Measurements from ENCODE around the gene AURKAIP1. TPM values are rescaled to one million over a fixed set of nuclear protein-coding genes. Genes with fewer than 3 reads are reported as not detected.

The AURKAIP1 gene
- total and polyA plus RNA-seq, 2 experiments from 2014 or later, result 118 to 218 TPM

DNA sequence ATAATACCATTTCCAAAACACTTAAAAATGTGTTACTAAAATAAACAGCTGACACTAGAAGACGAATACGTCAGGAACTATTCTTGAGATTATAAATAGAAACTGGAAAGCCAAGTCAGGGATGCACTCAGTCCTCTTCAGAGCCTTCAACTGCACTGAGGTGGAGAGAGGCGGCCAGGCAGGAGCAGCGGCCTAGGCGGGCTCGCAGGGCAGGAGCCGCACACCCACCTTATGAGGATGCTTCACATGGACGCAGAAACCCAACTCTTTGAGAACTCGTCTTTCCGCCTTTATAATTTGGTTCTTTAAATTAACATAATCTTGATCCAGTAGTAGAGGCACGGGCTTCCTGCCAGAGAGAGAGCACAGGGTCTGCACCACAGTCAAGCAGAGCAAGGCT lies 20.2 kb upstream of the AURKAIP1 start:
- in situ Hi-C loops (cut with MboI), result no loop called here
- H3K4me3 ChIP-seq, result no peak overlapping the region
- no peak overlapping the region for H3K9ac ChIP-seq
- H3K36me3 ChIP-seq (ENCODE audit: low read depth), result peaks cover 60% of the 10 kb centered on the region
- H3K27ac ChIP-seq, result no peak overlapping the region
- WGBS, 2 experiments (ENCODE audit: low coverage in 1 of 2, low lambda C conversion rate in 2 of 2, missing lambda C conversion rate in 2 of 2), result 89% methylated on average over 11 of the region's 11 CpGs
- H4K20me1 ChIP-seq (ENCODE audit: insufficient read depth), result no peaks in the 10 kb centered on the region
- no peak for DNase-seq
- TF ChIP-seq EZH2phosphoT487 (IDR thresholded peaks at IDR 0.05; ENCODE audit: insufficient read depth, low read depth) (no peak), EZH2 (IDR thresholded peaks at IDR 0.05; ENCODE audit: insufficient read depth, poor library complexity, severe bottlenecking) (no peak)
- H3K27me3 ChIP-seq (replicated peaks; ENCODE audit: insufficient read depth), result no peaks in the 10 kb centered on the region
- no peaks in the 10 kb centered on the region for H3K9me2 ChIP-seq (ENCODE audit: insufficient read depth)
- H2AFZ ChIP-seq, result no peak overlapping the region
- no peak overlapping the region for H3K4me2 ChIP-seq (ENCODE audit: unreplicated experiment)
- no peaks in the 10 kb centered on the region for H3K9me3 ChIP-seq (ENCODE audit: low read depth)
- H3F3A ChIP-seq (ENCODE audit: insufficient read depth), result peaks cover 12% of the 10 kb centered on the region; the same call in 1 of the 2 replicates
- peaks cover 98% of the 10 kb centered on the region for H3K79me2 ChIP-seq (ENCODE audit: insufficient read depth)
- peaks cover 4% of the 10 kb centered on the region; the same call in 1 of the 2 replicates for H3K4me1 ChIP-seq (ENCODE audit: insufficient read depth)

DNA sequence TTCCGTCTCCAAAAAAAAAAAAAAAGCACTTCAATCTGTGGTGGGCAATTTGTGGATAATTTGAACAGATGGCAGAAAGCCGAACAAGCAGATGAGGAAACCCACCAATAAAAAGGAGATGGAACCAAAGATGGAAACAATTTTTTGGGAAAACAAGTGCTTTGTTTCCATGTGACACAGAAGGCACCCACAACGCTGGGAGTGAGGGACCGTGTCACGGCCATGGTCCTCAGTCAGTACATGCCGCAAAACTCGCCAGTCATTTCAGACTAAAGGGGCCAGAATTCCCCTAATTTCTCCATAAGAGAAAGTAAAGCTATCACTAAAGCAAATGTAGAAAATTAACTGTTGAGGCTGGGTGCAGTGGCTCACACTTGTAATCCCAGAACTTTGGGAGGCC lies 19.1 kb upstream of the AURKAIP1 start:
- Histone ChIP-seq H3K9me2 (ENCODE audit: insufficient read depth) (no peaks in the 10 kb centered on the region), H3K79me2 (ENCODE audit: insufficient read depth) (peaks cover 100% of the 10 kb centered on the region), H3K27ac (no peak overlapping the region), H4K20me1 (ENCODE audit: insufficient read depth) (no peaks in the 10 kb centered on the region), H3K27me3 (replicated peaks; ENCODE audit: insufficient read depth) (no peaks in the 10 kb centered on the region), H3K9me3 (ENCODE audit: low read depth) (no peaks in the 10 kb centered on the region), H3K4me1 (ENCODE audit: insufficient read depth) (peaks cover 4% of the 10 kb centered on the region; the same call in 1 of the 2 replicates), H2AFZ (no peak overlapping the region), H3K36me3 (ENCODE audit: low read depth) (peaks cover 71% of the 10 kb centered on the region), H3K9ac (no peak overlapping the region), H3K4me2 (ENCODE audit: unreplicated experiment) (no peak overlapping the region), H3K4me3 (no peak overlapping the region), H3F3A (ENCODE audit: insufficient read depth) (peaks cover 12% of the 10 kb centered on the region; the same call in 1 of the 2 replicates)
- TF ChIP-seq EZH2 (IDR thresholded peaks at IDR 0.05; ENCODE audit: insufficient read depth, poor library complexity, severe bottlenecking) (no peak), EZH2phosphoT487 (IDR thresholded peaks at IDR 0.05; ENCODE audit: insufficient read depth, low read depth) (no peak)
- WGBS, 2 experiments (ENCODE audit: low coverage in 1 of 2, low lambda C conversion rate in 2 of 2, missing lambda C conversion rate in 2 of 2), result 98 to 100% methylated on average over 7 of the region's 7 CpGs
- in situ Hi-C loops (cut with MboI), result no loop called here
- no peak for DNase-seq

DNA sequence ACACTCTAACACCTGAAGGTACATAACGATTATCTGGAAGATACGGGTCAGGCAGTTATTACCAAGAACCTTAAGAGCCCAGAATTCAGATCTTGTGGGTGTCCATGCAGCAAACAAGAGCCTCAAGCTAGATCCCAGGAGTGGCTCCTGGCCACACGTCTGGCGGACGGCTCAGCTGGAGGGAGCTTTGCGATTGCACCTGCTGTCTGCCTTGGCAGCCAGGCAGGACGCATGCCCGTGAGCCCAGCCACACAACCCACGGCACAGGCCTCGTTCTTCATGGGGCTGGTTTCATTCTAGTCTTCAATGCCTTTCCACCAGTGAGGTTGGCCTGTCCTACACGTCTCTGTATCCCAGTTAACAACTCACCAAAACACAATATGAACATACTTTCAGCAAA lies 18.4 kb upstream of the AURKAIP1 start:
- 96 to 97% methylated on average over 10 to 11 of the region's 11 CpGs for WGBS, 2 experiments (ENCODE audit: low coverage in 1 of 2, low lambda C conversion rate in 2 of 2, missing lambda C conversion rate in 2 of 2)
- in situ Hi-C loops (cut with MboI), result no loop called here
- no peak overlapping the region for H3K27ac ChIP-seq
- no peaks in the 10 kb centered on the region for H4K20me1 ChIP-seq (ENCODE audit: insufficient read depth)
- TF ChIP-seq EZH2phosphoT487 (IDR thresholded peaks at IDR 0.05; ENCODE audit: insufficient read depth, low read depth), result no peak
- no peak for TF ChIP-seq EZH2 (IDR thresholded peaks at IDR 0.05; ENCODE audit: insufficient read depth, poor library complexity, severe bottlenecking)
- H3K27me3 ChIP-seq (replicated peaks; ENCODE audit: insufficient read depth), result no peaks in the 10 kb centered on the region
- no peak overlapping the region for H3K9ac ChIP-seq
- H3K4me1 ChIP-seq (ENCODE audit: insufficient read depth), result peaks cover 4% of the 10 kb centered on the region; the same call in 1 of the 2 replicates
- H3K4me2 ChIP-seq (ENCODE audit: unreplicated experiment), result no peak overlapping the region
- no peak overlapping the region for H2AFZ ChIP-seq
- DNase-seq, result no peak
- H3K36me3 ChIP-seq (ENCODE audit: low read depth), result peaks cover 71% of the 10 kb centered on the region
- no peak overlapping the region for H3K4me3 ChIP-seq
- H3K9me3 ChIP-seq (ENCODE audit: low read depth), result no peaks in the 10 kb centered on the region
- peaks cover 12% of the 10 kb centered on the region; the same call in 1 of the 2 replicates for H3F3A ChIP-seq (ENCODE audit: insufficient read depth)
- H3K79me2 ChIP-seq (ENCODE audit: insufficient read depth), result peaks cover 95% of the 10 kb centered on the region
- no peaks in the 10 kb centered on the region for H3K9me2 ChIP-seq (ENCODE audit: insufficient read depth)

DNA sequence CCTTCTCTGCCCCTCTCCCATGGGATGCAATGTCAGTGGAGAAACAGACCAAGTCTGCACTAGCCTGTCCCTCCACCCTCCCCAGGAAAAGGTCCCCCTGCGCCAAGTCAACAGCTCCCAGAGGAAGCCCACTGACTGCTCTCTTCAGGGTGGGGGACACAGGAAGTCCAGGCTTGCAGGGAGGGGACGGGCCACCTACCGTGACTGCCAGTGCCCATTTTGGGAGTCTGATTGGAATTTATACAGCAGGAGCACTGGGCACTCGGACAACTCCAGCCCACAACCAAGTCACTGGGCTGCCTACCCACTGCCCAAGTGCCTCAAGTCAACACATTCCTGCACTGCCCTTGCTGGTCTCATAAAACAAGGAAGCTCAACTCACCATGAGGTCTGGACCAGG lies 18.0 kb upstream of the AURKAIP1 start:
- Histone ChIP-seq H3K36me3 (ENCODE audit: low read depth) (peaks cover 71% of the 10 kb centered on the region), H3F3A (ENCODE audit: insufficient read depth) (peaks cover 8% of the 10 kb centered on the region; the same call in 1 of the 2 replicates), H3K27me3 (replicated peaks; ENCODE audit: insufficient read depth) (no peaks in the 10 kb centered on the region), H3K27ac (no peak overlapping the region), H3K4me2 (ENCODE audit: unreplicated experiment) (no peak overlapping the region), H4K20me1 (ENCODE audit: insufficient read depth) (no peaks in the 10 kb centered on the region), H3K4me1 (ENCODE audit: insufficient read depth) (peaks cover 4% of the 10 kb centered on the region; the same call in 1 of the 2 replicates), H3K4me3 (no peak overlapping the region), H3K9me2 (ENCODE audit: insufficient read depth) (no peaks in the 10 kb centered on the region), H3K9me3 (ENCODE audit: low read depth) (no peaks in the 10 kb centered on the region), H3K9ac (no peak overlapping the region), H2AFZ (no peak overlapping the region), H3K79me2 (ENCODE audit: insufficient read depth) (peaks cover 93% of the 10 kb centered on the region)
- TF ChIP-seq EZH2phosphoT487 (IDR thresholded peaks at IDR 0.05; ENCODE audit: insufficient read depth, low read depth), result no peak
- TF ChIP-seq EZH2 (IDR thresholded peaks at IDR 0.05; ENCODE audit: insufficient read depth, poor library complexity, severe bottlenecking), result no peak
- no peak for DNase-seq
- in situ Hi-C loops (cut with MboI), result no loop called here
- 86 to 95% methylated on average over 4 of the region's 4 CpGs for WGBS, 2 experiments (ENCODE audit: low coverage in 1 of 2, low lambda C conversion rate in 2 of 2, missing lambda C conversion rate in 2 of 2)

DNA sequence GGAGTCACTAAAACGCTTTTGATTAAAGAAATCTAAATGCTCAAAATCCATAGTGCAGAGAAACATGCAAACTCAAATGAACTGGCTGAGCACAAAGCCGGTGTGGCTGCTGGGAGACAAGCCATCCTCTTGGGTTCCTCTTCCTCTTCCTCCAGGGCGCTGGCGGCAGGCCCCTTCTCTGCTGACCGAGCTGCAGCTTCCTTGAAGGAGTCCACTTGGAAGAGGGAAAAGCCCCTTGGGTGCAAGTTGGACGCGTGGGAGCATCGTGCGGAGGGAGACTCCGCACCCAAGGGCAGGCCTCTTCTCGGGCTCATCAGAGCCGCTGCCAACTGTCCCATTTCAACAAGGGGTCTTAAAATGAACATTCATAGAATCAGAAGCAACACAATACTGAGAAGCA lies 16.2 kb upstream of the AURKAIP1 start:
- Histone ChIP-seq H3K4me3 (no peak overlapping the region), H3K27ac (no peak overlapping the region), H3K9me3 (ENCODE audit: low read depth) (no peaks in the 10 kb centered on the region), H2AFZ (no peak overlapping the region), H3F3A (ENCODE audit: insufficient read depth) (no peaks in the 10 kb centered on the region), H3K79me2 (ENCODE audit: insufficient read depth) (peaks cover 89% of the 10 kb centered on the region), H3K9ac (no peak overlapping the region), H3K4me1 (ENCODE audit: insufficient read depth) (no peaks in the 10 kb centered on the region), H3K4me2 (ENCODE audit: unreplicated experiment) (no peak overlapping the region), H3K36me3 (ENCODE audit: low read depth) (peaks cover 78% of the 10 kb centered on the region), H4K20me1 (ENCODE audit: insufficient read depth) (no peaks in the 10 kb centered on the region), H3K9me2 (ENCODE audit: insufficient read depth) (no peaks in the 10 kb centered on the region), H3K27me3 (replicated peaks; ENCODE audit: insufficient read depth) (no peaks in the 10 kb centered on the region)
- no peak for DNase-seq
- 83 to 87% methylated on average over 12 of the region's 12 CpGs for WGBS, 2 experiments (ENCODE audit: low coverage in 1 of 2, low lambda C conversion rate in 2 of 2, missing lambda C conversion rate in 2 of 2)
- TF ChIP-seq EZH2 (IDR thresholded peaks at IDR 0.05; ENCODE audit: insufficient read depth, poor library complexity, severe bottlenecking) (no peak), EZH2phosphoT487 (IDR thresholded peaks at IDR 0.05; ENCODE audit: insufficient read depth, low read depth) (no peak)
- in situ Hi-C loops (cut with MboI), result no loop called here

Measured in GM23248 (cell line).